Measurements from ENCODE around the gene TRMT10C. TPM values are rescaled to one million over a fixed set of nuclear protein-coding genes. Genes with fewer than 3 reads are reported as not detected.
"Not testable (repeated sequence)": the region's sequence is repeated elsewhere in the genome, so short reads cannot be mapped to it uniquely, and the experiment has no call there.

The TRMT10C gene
- 12.9 TPM for total RNA-seq

- DNase-seq (ENCODE audit: low read depth in 2 of 3, low spot score in 2 of 3): peak; percentile 83 to 96 (median 94)
Measured at GRCh38 chr3:101561630-101562328, at the start of gene TRMT10C. TSS of gene TRMT10C (plus strand) at chr3:101561868. CDS start at chr3:101564782, 2,914 bp downstream.

- DNase-seq (ENCODE audit: low read depth in 2 of 3, low spot score in 2 of 3): no peak
Measured at GRCh38 chr3:101512396-101512645, 49.3 kb upstream of the TRMT10C start.

- DNase-seq (ENCODE audit: low read depth in 2 of 3, low spot score in 2 of 3): peak; percentile 57 to 84 (median 79)
Measured at GRCh38 chr3:101512646-101513418, 48.8 kb upstream of the TRMT10C start, which contains the start of gene SENP7. TSS of gene SENP7 (minus strand) at chr3:101513212. CDS start at chr3:101513130, 82 bp downstream.

GRCh38 chr3:101513419-101513986 lies 48.2 kb upstream of the TRMT10C start:
- no peak for DNase-seq (ENCODE audit: low read depth in 2 of 3, low spot score in 2 of 3)

- DNase-seq (ENCODE audit: low read depth in 2 of 3, low spot score in 2 of 3): peak in 1 of 3 donors; percentile 62
Measured at GRCh38 chr3:101518421-101518871, 43.2 kb upstream of the TRMT10C start.

GRCh38 chr3:101519685-101520365 lies 41.8 kb upstream of the TRMT10C start:
- no peak for DNase-seq (ENCODE audit: low read depth in 2 of 3, low spot score in 2 of 3)

GRCh38 chr3:101521211-101521701 lies 40.4 kb upstream of the TRMT10C start:
- DNase-seq (ENCODE audit: low read depth in 2 of 3, low spot score in 2 of 3): peak in 1 of 3 donors; percentile 40

- no peak for DNase-seq (ENCODE audit: low read depth in 2 of 3, low spot score in 2 of 3)
Measured at GRCh38 chr3:101527441-101527840, 34.2 kb upstream of the TRMT10C start.

GRCh38 chr3:101527906-101528305 lies 33.8 kb upstream of the TRMT10C start:
- DNase-seq (ENCODE audit: low read depth in 2 of 3, low spot score in 2 of 3): no peak

- DNase-seq (ENCODE audit: low read depth in 2 of 3, low spot score in 2 of 3): peak in 2 of 3 donors; percentile 36 to 65
Measured at GRCh38 chr3:101529816-101530685, 31.6 kb upstream of the TRMT10C start.

- DNase-seq (ENCODE audit: low read depth in 2 of 3, low spot score in 2 of 3): no peak
Measured at GRCh38 chr3:101530686-101531047, 31.0 kb upstream of the TRMT10C start.

- DNase-seq (ENCODE audit: low read depth in 2 of 3, low spot score in 2 of 3): no peak
Measured at GRCh38 chr3:101531473-101532086, 30.1 kb upstream of the TRMT10C start.

- DNase-seq (ENCODE audit: low read depth in 2 of 3, low spot score in 2 of 3): no peak
Measured at GRCh38 chr3:101532783-101533602, 28.7 kb upstream of the TRMT10C start.

- no peak for DNase-seq (ENCODE audit: low read depth in 2 of 3, low spot score in 2 of 3)
Measured at GRCh38 chr3:101533603-101533968, 28.1 kb upstream of the TRMT10C start.

GRCh38 chr3:101535221-101535620 lies 26.4 kb upstream of the TRMT10C start:
- no peak for DNase-seq (ENCODE audit: low read depth in 2 of 3, low spot score in 2 of 3)

GRCh38 chr3:101536266-101536665 lies 25.4 kb upstream of the TRMT10C start:
- no peak for DNase-seq (ENCODE audit: low read depth in 2 of 3, low spot score in 2 of 3)

GRCh38 chr3:101536955-101537354 lies 24.7 kb upstream of the TRMT10C start:
- not testable (repeated sequence) for DNase-seq (ENCODE audit: low read depth in 2 of 3, low spot score in 2 of 3)

GRCh38 chr3:101542957-101543356 lies 18.7 kb upstream of the TRMT10C start:
- DNase-seq (ENCODE audit: low read depth in 2 of 3, low spot score in 2 of 3): no peak
